IMR-90 (cell line): ENCODE results near the gene FHL2. TPM values are rescaled to one million over a fixed set of nuclear protein-coding genes. Genes with fewer than 3 reads are reported as not detected.

Source experiments
- ELK1 ChIP-seq: fragments of 150-350 bp; IDR thresholded peaks from 2 replicates; pipeline ENCODE4 v1.6.1; 2016; ENCODE audit warnings: low read depth, mild to moderate bottlenecking, low read length, moderate library complexity, borderline replicate concordance
- FOS ChIP-seq: fragments of 150-350 bp; IDR thresholded peaks from 2 replicates; pipeline ENCODE4 v1.6.1; 2016; ENCODE audit warnings: low read depth, low read length
- MAZ ChIP-seq: IDR thresholded peaks from 2 replicates; pipeline ENCODE4 v1.6.1; 2012; ENCODE audit warnings: low read depth, mild to moderate bottlenecking, low read length, improper control_type of control experiment, moderate library complexity, borderline replicate concordance
- RFX5 ChIP-seq: IDR thresholded peaks from 2 replicates; pipeline ENCODE4 v1.8.0; 2012; ENCODE audit warnings: low read depth, mild to moderate bottlenecking, low read length, moderate library complexity
- polyA plus RNA-seq, 3 experiments: library from polyadenylated mRNA; depleted of rRNA; stranded (reverse); fragments of >200 nt; gene quantifications; 2 replicates each; pipeline ENCODE4 v1.2.3, GENCODE V29; 2012; ENCODE audit warnings: low replicate concordance in 1 of 3
- total RNA-seq: library from RNA; depleted of rRNA; stranded (reverse); fragments of >200 nt; gene quantifications from 2 replicates; pipeline ENCODE4 v1.2.3, GENCODE V29; 2012

FHL2 gene
- total and polyA plus RNA-seq, 2 of the 4 experiments (the other 2 are of a cell fraction): 464 to 550 TPM

- TF ChIP-seq FOS (no peak), ELK1 (peak; percentile 95), RFX5 (no peak), MAZ (peak; percentile 82; the same call in 1 of the 2 replicates)
Measured at GRCh38 chr2:105398336-105399206, at the start of gene FHL2 (continued).
